Stimulated activated CD8-positive, alpha-beta memory T cell treated with anti-CD3 and anti-CD28 coated beads, Interleukin-12 subunit alpha, Interleukin-12 subunit beta, amount 100 ng/mL, for 4 hours (primary cell): ENCODE measurements around the gene CARS2.

Source experiments
- DNase-seq: peaks from one replicate; pipeline ENCODE4 v3.0.0-alpha.2; 2020; ENCODE audit warnings: low read depth

The CARS2 gene

DNA sequence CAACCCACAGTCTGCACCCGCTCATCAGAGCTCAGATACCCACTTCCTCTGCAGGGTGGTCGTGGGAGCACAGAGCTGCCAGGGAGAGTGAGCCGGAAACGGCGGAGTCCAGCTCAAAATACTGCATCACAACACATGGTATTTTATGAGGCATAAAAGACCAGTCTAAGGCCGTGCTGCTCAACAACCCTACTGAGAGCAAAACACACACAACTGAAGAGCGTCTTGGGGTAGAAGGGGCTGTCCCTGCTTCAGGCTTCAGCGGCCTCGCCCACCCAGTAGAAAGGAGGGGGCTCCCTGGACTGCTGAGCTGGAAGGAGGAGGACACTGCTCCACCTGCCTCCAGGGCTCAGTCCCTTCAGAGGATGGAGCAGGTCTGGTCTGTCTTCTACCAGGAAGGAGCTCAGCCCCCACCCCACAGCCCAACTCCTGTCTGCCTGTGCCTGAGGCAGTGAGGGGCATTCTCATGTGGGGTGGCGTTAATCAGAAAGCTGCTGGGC lies 53.6 kb downstream of the CARS2 start:
- DNase-seq: no peak

DNA sequence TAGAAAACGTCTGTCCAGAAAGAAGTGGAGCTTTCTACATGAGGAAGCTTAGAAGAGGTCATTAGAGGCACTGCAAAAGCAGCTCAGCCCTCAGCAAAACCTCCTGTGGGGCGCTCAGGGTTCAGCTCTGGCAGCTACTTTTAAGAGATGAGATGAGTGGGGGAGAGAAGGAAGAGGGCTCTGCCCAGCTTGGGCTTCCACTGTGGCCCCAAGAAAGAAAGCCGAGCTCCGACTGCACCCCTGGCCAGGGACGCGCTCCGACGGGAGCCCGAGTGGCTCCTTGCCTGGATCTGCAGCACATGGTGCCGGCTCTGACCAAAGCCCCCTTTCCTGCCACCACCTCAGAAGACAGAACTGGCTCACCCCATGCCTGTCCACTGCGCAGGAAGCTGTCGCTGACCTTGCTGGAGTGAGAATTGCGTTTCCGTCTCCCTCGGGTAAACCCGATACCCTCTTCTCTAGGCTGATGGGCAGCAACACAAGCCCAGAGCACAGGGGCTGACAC lies 54.1 kb downstream of the CARS2 start:
- no peak for DNase-seq

DNA sequence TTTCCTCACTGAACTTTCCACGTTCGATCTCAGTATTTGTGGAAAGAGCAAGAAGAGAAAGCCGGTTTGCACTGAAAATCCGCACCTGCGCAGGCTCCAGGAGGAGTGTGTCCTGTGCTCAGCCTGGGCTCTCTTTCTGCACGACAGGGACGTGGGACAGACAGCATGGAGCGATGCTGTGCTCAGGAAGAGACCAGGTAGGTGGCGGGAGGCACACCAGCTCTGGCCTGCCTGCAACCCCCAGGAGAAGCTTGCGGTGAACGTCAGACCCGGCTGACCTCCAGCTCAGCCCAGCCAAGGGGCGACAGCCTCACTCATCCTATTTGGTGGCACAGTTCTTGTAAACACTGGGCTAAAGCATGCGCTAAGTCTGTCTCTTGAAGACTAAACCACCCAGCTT lies 54.6 kb downstream of the CARS2 start:
- no peak for DNase-seq

DNA sequence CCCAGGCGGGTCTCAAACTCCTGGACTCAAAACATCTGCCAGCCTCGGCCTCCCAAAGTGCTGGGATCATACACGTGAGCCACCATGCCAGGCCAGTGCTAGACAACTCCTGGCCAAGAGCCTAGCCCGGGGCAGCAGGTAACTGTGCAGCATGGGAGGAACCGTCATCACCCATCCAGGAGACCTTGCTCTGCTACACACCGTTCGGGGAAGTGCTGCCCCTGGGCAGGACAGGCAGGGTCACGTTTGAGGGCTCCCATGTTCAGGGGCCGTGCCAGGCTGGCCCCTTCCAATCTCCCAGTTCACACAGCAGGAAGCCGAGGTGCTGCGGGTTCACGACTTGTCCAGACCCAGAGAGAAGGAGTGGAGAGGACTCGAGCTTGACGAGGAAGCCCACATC lies 55.5 kb downstream of the CARS2 start:
- no peak for DNase-seq

DNA sequence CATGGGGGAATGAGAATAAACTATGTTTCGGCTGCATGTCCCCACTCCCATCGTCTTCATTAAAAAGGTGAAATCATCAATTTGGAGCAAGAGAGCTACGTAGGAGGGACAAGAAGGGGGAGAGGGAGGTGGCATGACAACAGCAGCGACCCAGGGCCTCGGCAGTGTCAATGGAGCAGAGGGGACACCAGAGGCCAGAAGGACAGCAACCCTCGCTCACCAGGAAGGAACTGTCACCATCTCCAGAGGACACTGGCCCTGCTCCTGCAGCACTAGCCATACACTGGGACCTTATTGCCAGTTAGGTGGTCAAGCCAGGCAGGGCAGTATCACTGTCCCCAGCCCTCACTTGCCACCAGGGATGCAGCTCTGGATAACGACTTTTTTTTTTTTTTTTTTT lies 56.4 kb downstream of the CARS2 start:
- no peak for DNase-seq

DNA sequence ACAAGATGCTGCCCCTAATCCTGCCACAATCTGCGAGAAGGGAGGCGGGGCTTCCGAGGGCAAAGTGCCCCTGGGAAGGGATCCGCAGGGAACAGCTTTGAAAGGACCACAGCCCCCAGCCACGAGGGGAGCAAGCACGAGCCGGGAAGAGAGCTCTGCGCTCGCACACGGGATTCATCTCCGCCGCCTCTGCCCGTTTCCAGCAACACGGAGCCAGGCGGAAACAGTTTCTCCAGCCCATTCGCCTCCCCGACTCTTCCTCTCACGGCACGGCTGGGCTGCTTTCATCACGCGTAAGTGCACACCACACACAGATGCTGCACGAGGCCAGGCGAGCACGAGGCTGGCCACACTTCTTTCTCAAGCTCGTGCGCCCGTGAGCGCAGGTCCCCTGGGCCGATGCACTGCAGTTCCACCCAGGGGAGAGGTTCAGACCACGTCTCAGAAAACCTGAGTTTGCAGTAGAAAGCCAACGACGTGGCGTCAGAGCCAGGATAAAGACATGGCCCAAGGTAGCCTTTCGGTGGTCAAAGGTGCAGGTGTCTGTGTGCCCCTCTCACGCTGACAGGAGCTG lies 57.0 kb downstream of the CARS2 start:
- DNase-seq: no peak

DNA sequence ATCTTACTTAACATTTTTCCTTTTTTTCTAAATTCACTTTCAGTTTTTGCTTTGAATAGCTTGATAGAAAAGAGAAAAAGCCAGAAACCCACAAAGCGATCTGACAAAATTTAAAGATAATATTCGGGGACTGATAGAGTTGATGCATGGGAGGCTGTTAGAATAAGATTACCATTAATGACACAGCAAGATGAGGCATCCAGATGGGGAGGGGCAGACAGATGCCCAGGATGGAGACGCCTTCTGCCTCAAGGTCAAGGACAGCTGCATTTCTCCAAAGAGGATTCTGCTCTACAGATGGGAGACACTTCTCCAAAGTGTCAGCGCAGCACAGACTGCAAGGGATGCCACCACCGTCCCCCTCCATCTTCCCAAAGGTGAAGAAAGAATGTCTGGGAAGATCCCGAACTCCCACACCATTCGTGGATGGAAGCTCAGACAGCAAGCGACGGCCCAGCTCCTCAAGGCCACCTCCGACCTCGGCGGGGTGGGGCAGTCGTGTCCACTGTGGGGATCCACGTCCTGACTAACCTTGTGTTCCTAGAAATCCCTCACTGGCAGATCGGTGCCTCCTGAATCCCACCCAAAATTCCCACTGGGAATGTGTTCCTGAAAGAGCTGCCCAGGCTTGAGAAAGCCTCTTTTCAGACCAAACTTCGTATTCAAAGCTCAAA lies 57.6 kb downstream of the CARS2 start:
- DNase-seq: no peak

DNA sequence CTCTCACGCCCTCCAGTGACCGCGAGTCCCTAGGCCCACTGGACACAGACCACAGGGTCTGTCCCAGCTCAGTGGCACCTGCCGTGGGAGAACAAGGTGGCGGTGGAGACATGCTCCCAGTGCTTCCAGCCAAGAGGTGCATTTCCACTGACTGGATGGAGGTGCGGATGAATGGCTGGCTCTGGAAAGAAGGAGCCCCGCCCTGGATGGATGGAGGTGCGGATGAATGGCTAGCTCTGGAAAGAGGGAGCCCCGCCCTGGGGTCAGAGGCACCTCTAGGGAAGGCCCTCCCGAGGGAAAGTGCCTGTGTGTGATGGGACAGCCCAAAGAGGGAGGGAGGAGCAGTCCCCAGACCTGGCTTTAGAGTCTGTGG lies 58.6 kb downstream of the CARS2 start:
- DNase-seq: no peak

DNA sequence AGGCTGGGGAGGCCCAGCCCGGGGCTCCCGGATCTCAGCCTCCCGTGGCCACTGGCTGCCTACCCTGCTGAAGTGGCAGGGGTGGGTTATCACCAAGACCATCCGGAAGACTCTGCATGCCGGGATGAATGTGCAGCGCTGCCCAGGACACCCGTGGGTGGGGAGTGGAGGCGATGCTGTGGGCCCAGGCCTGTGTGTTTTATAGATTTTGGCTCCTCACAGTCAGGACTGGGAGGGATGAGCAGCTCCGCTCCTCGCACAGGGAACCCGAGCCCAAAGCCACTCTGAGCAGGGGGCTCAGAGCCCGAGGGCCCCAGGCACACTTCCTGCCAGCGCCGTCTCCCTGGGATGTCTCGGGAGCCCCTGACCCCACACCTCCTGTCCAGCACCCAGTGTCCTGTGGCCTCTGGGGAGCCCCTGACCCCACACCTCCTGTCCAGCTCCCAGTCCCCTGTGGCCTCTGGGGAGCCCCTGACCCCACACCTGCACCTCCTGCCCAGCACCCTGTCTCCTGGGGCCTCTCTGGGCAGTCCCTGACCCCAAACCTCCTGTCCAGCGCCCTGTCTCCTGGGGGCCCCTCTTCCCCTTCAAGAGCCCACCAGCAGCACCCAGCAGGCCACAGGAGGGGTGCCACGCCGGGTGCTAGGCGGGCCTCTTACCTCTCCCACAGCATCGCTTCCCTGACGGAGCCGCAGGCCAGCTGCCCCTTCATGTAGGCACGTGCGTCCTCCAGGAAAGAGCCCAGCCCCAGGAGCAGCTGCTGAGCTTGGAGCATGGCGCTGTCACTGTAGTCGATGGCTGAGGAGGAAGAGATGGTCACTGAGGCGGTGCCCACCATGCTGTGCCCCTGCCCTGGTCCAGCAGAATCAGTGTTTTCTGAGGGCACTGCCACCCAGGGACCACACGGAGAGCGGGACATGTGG lies 59.2 kb downstream of the CARS2 start:
- DNase-seq: no peak

DNA sequence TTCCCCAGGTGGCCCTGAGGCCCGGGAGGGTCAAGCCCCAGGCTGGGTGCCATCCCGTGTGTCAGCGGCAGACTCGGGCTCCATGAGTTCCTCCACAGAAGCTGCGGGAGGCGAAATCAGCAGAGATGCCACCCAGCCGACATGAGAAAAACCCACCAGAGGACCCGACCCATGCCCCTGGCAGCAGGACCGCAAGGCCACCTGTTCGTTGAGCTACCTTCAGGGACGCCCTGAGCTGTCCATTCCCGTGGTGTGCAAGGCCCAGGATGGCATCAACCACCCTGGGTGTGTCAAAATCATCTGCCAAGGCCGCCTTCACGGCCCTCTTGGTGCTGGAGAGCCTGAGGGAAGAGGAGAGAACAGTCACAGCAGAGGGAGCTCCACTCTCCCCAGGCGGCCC lies 60.2 kb downstream of the CARS2 start:
- DNase-seq: no peak

DNA sequence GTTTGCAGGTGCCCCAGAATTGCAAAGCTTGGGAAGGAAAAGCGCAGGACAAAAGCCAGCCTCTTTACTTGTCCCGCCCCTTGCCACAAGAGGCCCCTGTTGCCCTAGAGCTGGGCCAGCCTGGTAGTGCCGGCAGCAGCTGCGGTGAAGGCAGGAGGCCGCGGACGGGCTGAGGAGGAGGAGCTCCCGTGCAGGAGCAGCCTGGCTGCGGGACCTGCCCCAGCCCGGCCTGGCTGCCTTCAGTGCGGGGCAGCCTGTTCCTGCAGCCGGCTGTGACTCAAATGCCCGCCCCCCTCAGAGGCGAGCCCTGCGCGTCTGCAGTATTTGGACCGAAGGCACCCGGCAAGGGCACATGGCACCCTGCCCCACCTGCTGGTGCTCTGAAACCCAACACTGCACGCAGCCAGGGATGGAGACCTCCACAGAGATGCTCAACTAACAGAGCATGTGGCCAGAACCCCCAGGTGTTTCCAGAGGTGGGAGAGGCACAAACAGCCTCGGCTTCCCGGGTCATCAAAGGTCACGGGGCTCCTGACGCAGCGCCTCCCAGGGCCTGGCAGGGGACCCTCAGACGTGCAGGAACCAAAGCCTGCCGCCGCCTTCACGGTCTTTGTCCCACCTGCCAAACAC lies 60.9 kb downstream of the CARS2 start:
- no peak for DNase-seq

DNA sequence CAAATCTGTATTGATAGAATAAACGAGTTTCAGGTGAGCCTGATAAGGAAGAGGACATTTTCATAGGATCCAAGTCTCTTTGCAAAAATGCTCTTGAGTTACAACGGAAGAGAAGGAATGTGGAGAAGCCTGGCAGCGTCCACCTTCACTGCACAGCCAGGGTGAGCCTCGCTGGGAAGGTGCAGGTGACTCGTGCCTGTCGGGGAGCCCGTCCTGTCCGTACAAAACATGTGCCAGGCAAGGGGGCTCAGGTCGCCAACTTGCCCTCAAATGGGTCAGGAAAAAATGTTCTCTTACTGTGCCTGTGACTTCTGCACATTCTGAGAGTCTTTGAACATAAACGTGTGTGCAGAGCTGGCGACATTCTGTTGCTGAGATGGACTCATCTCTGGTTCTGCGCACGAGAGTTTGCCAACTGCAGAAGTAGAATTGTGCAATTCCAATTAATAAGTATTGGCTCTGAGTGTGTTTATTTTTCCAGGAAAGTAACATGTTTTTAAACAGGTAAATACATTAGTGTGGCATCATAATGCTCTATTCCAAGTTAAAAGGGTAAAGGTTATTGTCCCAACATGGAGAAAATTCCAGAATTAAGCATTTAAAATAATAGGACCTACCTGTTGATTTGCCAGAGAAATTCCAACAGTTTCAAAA lies 62.0 kb downstream of the CARS2 start:
- DNase-seq: no peak

DNA sequence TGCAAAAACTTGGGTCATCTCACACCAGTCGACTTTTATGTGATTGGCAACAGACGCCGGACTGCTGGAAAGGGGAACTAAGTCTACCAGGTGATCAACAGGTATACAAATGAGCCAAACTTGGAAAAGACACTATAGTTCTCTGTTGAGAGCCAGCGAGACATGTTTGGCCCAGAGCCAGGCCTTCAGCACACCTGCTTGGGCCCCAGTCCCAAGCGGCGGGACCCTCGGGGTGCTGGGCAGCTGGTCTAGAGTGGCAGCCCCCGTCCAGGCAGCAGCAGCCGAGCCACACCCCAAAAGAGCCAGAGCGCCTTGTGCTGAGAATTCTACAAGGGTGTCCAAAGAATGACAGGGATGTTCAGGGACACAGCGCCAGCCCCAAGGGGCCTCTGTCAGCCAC lies 62.6 kb downstream of the CARS2 start:
- no peak for DNase-seq

DNA sequence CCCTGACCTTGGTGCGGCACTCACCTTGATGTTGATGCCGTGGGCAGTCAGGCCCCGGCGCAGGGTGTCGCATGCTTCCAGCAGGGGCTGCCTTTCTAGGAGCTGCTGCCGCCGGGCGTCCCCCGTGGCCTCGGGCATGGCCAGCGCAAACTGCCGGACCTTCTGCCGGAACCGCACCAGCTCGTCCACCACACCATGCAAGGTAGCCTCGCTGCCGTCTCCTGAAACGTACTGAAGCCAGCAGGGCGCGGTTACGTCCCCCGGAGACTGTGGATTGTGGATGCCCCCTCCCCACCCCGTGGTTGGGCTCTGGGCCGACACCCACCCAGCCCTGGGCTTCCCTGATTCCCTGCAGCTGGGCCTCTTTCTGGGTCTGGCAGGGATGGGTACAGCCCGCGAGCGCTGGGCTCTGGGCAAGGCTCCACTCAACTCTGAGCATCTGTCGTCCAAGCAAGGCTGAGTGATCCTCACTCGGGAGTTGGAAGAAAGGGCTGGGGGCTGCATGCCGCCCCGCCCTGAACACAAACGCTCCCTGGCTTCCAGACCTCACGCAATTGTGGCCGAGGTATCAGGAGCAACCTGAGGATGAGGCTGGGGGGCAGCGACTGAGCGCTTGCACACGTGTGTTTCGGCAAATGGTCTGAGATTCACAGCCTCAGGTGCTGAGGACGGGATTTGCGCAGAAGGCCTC lies 63.5 kb downstream of the CARS2 start:
- no peak for DNase-seq

DNA sequence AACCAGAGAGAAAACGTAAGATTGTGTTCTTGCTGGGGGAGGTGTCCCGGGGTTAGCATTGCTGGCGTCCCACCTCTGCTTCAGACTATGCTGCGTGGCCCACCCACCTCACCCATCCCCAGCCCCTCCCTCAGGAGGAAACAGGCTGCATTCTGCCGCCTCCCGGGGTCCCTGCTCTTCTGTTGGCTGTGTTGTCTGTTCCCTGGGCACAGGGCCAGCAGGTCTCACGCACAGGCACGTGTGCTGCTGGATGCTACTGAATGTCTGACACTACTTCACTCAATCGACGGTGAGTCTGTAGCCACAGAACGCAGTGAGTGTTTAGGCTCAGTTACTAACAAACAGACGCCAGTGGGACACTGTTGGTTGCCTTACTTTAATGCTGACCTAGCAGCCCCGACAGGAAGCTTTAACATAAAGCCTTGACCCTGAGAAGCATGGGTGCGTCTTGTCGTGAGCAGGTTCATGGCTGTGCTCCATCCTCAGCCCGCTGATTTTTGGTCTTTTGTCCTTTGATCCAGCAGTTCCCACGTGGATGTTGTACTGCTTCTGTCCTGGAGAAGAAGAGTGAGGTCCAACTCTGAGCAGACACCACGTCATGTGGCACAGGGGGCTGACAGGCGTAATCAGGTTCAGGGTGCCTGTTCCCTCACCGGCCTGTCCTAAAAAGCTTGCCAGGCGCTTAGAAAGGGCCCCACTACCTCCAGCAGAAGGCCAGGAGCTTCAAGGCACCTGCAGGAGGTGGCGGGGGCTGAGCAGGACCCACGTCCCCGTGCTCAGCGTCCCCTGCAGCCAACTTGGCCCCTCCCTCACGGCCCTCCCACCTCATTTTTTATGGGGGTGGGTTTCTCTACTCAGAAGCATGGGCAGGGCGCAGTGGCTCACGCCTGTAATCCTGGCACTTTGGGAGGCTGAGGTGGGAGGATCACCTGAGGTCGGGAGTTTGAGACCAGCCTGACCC lies 64.6 kb downstream of the CARS2 start:
- DNase-seq: no peak

DNA sequence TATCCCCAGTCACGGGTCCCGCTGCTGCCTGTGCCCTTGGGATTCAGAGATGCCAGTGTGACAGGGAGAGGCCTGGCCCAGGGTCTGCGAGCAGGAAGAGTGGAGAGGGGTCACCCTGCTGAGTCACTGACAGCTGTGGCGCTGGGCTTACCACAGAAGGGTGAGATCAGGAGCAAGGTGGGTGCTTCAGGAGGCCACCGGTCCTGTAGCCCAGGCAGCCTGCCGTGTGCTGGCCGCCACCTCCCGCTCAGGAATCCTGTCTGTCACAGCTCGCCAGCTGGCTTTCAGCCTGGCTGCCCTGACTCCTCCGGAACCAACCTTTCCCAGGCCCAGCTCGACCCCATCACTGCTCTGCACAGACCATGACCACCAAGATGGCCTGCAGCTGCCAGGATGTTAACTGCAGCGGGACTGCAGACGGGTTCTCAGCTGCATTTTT lies 65.3 kb downstream of the CARS2 start:
- no peak for DNase-seq

DNA sequence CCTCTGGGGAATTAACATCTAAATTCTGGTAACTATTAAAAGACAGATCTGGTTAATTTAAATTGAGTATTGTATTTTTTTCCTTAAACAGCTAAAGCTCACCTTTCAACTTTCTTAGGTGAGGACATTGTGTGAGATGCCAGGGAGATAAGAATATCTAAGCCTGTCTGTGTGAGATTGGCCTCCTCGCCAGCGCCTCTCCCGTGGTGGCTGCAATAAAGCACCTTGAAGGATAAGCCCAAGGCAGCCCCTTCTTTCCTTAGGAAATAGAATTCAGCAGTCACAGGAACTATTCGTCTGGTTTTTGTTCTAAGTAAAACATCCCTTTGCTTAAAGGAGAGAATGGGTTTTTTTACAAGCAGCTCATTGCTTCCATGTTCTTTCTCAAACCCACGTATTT lies 66.0 kb downstream of the CARS2 start:
- DNase-seq: no peak

DNA sequence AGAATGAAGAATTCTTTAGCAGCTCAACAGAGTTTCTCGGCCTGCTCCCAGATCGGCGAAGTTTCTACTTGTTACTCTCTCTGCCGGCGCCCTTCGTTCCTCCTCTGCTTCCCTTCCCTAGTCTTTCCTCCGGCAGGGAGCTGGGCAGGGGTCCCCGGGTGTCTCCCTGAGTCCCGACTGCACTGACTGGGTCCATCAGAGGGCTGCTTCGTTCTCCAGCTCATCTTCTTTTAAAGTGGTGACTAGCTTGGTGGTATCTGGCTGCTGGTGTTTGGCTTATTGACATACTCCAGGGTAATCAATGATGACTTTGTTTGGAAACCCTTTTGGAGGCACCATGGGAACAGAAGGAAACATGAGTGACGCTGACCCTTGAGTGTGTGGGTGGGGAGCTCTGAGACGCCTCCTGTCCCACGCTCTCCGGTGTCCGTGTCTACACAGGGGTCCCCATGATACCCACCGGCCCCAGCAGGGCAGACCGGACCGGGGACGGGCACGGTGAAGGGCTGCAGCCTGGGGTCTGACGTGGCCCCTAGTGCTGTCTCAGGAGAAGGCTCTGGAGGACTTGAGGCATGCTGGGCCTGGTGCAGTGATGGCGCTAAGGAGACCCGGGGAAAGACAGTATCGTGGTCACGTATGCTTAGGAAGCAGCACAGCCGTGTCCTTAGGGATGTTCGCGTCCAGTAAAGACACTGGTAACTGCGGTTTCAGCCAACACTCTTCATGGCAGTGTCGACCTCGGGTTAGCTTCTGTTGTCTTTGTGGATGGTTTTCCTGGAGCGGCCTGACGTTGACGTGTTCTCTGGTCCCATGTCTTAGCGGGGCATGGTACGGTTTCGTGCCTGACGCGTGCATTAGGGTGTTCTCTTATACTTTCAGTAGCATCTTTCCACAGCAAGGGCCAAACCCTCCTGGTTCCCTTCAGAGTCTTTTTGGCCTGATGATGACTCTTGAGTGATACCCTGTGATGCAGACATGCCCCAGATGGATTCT lies 66.8 kb downstream of the CARS2 start:
- no peak for DNase-seq

DNA sequence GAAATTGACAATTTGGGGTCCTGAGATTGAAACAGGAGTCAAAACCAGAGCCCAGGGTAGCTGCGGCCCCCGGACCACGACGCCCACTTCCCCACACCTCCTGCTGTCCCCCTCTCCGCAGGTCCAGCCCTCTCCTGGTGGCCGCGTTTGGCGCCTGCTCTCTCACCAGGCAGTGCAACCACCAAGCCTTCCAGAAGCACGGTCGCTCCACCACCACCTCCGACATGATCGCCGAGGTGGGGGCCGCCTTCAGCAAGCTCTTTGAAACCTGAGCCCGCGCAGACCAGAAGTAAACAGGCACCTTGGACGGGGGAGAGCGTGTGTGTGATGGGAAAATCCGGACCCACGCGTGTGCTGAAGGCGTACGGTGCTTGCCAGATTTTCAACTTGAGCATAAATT lies 67.7 kb downstream of the CARS2 start:
- DNase-seq: no peak
